DND-41 (cell line): ENCODE results near the gene RHCG.

Experiments used
- ATAC-seq: fragments of 200-7000 bp; cut with Tn5 transposase; 3 replicates; pipeline ENCODE4 v1.9.1; 2021; ENCODE audit warnings: low read depth; ENCODE audit not compliant: insufficient read depth
- DNase-seq: peaks from one replicate; pipeline ENCODE4 v3.0.0-alpha.2; 2020
- H2AFZ ChIP-seq: 2 replicates; pipeline ENCODE4 v1.6.0; 2012; ENCODE audit warnings: low read depth, low read length
- H3K27ac ChIP-seq: 2 replicates; pipeline ENCODE4 v1.5.1; 2012; ENCODE audit warnings: low read length, inconsistent platforms
- H3K27me3 ChIP-seq: fragments of 200-600 bp; sonication (generic); 2 replicates; pipeline ENCODE4 v1.6.0; 2012; ENCODE audit warnings: low read length, mild to moderate bottlenecking, inconsistent platforms; ENCODE audit not compliant: insufficient read depth, poor library complexity
- H3K36me3 ChIP-seq: 2 replicates; pipeline ENCODE4 v1.5.1; 2012; ENCODE audit warnings: low read length, inconsistent platforms; ENCODE audit not compliant: insufficient read depth
- H3K4me1 ChIP-seq: 2 replicates; pipeline ENCODE4 v1.5.1; 2012; ENCODE audit warnings: mild to moderate bottlenecking, low read length; ENCODE audit not compliant: insufficient read depth
- H3K4me2 ChIP-seq: 2 replicates; pipeline ENCODE4 v1.6.0; 2012; ENCODE audit warnings: mild to moderate bottlenecking, moderate library complexity, low read length, inconsistent platforms; ENCODE audit not compliant: insufficient read depth
- H3K4me3 ChIP-seq, 2 experiments: fragments of 200-600 bp in 1 of 2; shearing (Covaris generic) in 1 of 2; 2 replicates each; pipeline ENCODE4 v1.5.1; 2012 to 2016; ENCODE audit warnings: inconsistent platforms in 2 of 2, low read length in 2 of 2, mild to moderate bottlenecking in 2 of 2, low read depth in 1 of 2, moderate library complexity in 1 of 2
- H3K79me2 ChIP-seq: 2 replicates; pipeline ENCODE4 v1.6.0; 2012; ENCODE audit warnings: low read length, inconsistent platforms; ENCODE audit not compliant: insufficient read depth
- H3K9ac ChIP-seq: 2 replicates; pipeline ENCODE4 v1.6.0; 2012; ENCODE audit warnings: low read depth, mild to moderate bottlenecking, inconsistent platforms, low read length, moderate library complexity
- H3K9me3 ChIP-seq: 2 replicates; pipeline ENCODE4 v1.5.1; 2012; ENCODE audit warnings: low read length, moderate library complexity, mild to moderate bottlenecking, inconsistent platforms; ENCODE audit not compliant: insufficient read depth, severe bottlenecking
- H4K20me1 ChIP-seq: 2 replicates; pipeline ENCODE4 v1.6.0; 2012; ENCODE audit warnings: low read length; ENCODE audit not compliant: insufficient read depth
- CTCF ChIP-seq: IDR thresholded peaks from 2 replicates; pipeline ENCODE4 v1.5.1; 2012; ENCODE audit warnings: borderline replicate concordance, low read length, moderate library complexity, mild to moderate bottlenecking; ENCODE audit not compliant: poor library complexity, severe bottlenecking; ENCODE audit errors: extremely low read depth
- EZH2 ChIP-seq: IDR thresholded peaks from 3 replicates; pipeline ENCODE4 v1.6.1; 2012; ENCODE audit warnings: borderline replicate concordance, low read depth, mild to moderate bottlenecking, moderate library complexity, low read length, inconsistent platforms; ENCODE audit not compliant: severe bottlenecking

RHCG gene

GRCh38 chr15:89492934-89493631, 3.3 kb downstream of the RHCG start:
- no peak for TF ChIP-seq CTCF
- no peak for TF ChIP-seq EZH2
- ATAC-seq (no peak), DNase-seq (no peak)
- no peaks in the 10 kb centered on the region for H3K36me3 ChIP-seq
- H2AFZ ChIP-seq, result no peak overlapping the region
- no peaks in the 10 kb centered on the region for H3K9me3 ChIP-seq
- no peaks in the 10 kb centered on the region for H3K79me2 ChIP-seq
- H3K4me2 ChIP-seq, result no peak overlapping the region
- H3K27ac ChIP-seq, result no peak overlapping the region
- no peak overlapping the region for H3K4me3 ChIP-seq
- H3K9ac ChIP-seq, result no peak overlapping the region
- H4K20me1 ChIP-seq, result no peaks in the 10 kb centered on the region
- H3K27me3 ChIP-seq, result peaks cover 6% of the 10 kb centered on the region
- no peaks in the 10 kb centered on the region for H3K4me1 ChIP-seq

GRCh38 chr15:89492111-89492641, 4.2 kb downstream of the RHCG start:
- Histone ChIP-seq H4K20me1 (no peaks in the 10 kb centered on the region), H3K27ac (no peak overlapping the region), H3K9me3 (no peaks in the 10 kb centered on the region), H3K4me3 (no peak overlapping the region), H3K4me2 (no peak overlapping the region), H3K79me2 (no peaks in the 10 kb centered on the region), H3K9ac (no peak overlapping the region), H3K4me1 (no peaks in the 10 kb centered on the region), H2AFZ (no peak overlapping the region), H3K27me3 (peaks cover 6% of the 10 kb centered on the region), H3K36me3 (no peaks in the 10 kb centered on the region)
- ATAC-seq (peak; percentile 65; the same call in 1 of the 3 replicates), DNase-seq (peak; percentile 27)
- TF ChIP-seq EZH2 (no peak), CTCF (peak; percentile 62)

- no peak overlapping the region for H2AFZ ChIP-seq
- H4K20me1 ChIP-seq, result no peaks in the 10 kb centered on the region
- TF ChIP-seq CTCF (no peak), EZH2 (no peak)
- H3K9me3 ChIP-seq, result no peaks in the 10 kb centered on the region
- H3K27me3 ChIP-seq, result peaks cover 6% of the 10 kb centered on the region
- ATAC-seq, result no peak
- H3K27ac ChIP-seq, result no peak overlapping the region
- H3K4me2 ChIP-seq, result no peak overlapping the region
- no peak for DNase-seq
- no peaks in the 10 kb centered on the region for H3K79me2 ChIP-seq
- no peaks in the 10 kb centered on the region for H3K36me3 ChIP-seq
- no peaks in the 10 kb centered on the region for H3K4me1 ChIP-seq
- no peak overlapping the region for H3K9ac ChIP-seq
- H3K4me3 ChIP-seq, result no peak overlapping the region
Measured at GRCh38 chr15:89490814-89491315, 5.5 kb downstream of the RHCG start.
